ENCODE data around the gene SHC4.

Gene SHC4

DNA sequence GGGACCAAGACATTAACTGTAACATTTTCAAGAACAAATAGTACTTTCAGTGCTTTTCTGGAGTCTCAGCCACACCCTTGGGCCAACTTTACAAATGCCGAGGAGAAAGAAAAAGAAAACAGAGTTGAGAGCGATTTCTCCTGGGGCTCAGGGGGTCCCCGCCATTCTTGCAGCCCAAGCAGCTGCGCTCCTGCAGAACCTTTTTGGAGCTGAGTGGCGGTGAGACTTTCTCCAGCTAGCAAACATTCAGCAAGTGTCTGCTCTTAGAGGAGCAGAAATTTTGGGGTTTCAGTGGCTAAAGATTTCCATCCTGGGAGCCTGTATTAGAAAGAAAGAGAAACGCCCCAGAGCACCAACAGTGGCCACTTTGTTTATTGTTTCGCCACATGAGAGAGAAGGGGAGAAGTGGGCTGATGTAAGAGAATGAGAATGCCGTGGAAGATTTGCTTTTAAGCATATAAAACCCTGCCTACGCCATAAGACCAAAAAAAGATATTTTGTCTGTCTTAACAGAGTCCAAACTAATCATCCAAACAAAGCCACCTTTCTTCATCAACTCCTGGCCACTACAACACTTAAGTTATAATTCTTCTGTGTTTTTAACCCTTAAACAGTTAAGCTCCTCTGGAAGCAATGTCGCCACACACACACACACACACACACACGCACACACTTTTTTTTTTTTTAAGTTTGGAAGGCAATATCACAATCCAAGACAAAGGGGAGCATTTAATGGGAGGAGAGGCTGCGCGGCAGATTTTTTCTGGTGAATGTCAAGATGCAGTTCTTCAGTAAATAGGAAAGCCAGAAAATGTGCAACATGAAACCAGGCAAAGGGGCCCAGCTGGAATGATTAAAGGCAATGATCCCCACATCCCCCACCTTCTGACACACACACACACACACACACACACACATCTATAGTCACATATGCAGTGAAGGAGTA is 66.6 kb downstream of the SHC4 start:
- H3K4me1 Mint-ChIP-seq: no peaks in the 10 kb centered on the region
- ATAC-seq (replicated peaks) (no peak), DNase-seq (no peak)
- H3K4me3 Mint-ChIP-seq: no peak overlapping the region
- H3K9me3 Mint-ChIP-seq: no peaks in the 10 kb centered on the region
- H3K27me3 Mint-ChIP-seq: peaks cover 26 to 34% of the 10 kb centered on the region in 2 donors
- H3K36me3 Mint-ChIP-seq: no peaks in the 10 kb centered on the region
- no peak overlapping the region for H3K27ac Mint-ChIP-seq

DNA sequence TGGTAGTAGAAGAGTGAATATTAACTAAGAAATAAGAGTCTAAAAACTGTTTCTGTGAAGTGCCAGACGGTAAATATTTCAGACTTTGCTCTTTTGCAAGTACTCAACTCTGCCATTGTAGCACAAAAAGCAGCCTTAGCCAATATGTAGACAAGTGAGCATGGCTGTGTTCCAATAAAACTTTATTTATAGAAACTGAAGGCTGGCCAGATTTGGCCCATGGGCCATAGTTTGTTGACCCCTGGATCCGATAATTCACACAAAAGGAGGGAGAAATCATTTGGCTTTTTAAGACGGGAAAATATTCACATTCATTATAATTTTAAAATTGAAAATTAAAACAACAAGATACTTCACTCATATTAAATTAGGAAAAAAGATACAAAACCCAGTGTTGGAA is 70.4 kb downstream of the SHC4 start:
- DNase-seq: no peak
- Mint-ChIP-seq H3K4me1 (no peaks in the 10 kb centered on the region), H3K4me3 (no peak overlapping the region), H3K36me3 (no peaks in the 10 kb centered on the region), H3K27me3 (peaks cover 27 to 33% of the 10 kb centered on the region in 2 donors), H3K9me3 (no peaks in the 10 kb centered on the region), H3K27ac (no peak overlapping the region)
- no peak for ATAC-seq (replicated peaks)

DNA sequence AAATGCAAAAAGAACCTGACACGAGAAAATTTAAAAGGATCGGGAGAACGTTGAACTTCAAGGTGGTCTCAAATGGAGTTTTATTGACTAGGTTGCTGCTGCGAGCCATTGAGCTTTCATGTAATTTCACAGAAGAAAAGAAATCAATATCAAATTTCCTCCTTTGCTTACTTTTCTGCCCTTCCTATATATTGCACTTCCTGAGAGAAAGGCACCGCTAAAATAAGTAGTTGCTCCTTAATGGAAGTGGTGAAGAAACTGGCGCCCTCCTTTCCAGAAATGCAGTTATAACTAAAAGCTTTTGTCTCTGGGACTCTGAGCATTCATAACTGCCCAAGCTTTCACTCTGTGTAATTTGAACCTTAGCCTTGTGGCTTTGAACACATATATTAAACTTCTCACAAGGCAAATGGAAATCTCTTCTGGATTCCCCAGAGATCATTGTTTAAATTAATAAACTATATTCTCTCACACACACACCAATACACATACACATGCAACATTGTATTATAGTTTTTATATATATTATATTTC is 72.4 kb downstream of the SHC4 start:
- no peaks in the 10 kb centered on the region for H3K36me3 Mint-ChIP-seq
- H3K9me3 Mint-ChIP-seq: no peaks in the 10 kb centered on the region
- no peak for ATAC-seq (replicated peaks)
- no peak overlapping the region for H3K27ac Mint-ChIP-seq
- H3K27me3 Mint-ChIP-seq: peaks cover 14 to 22% of the 10 kb centered on the region in 2 donors
- no peaks in the 10 kb centered on the region for H3K4me1 Mint-ChIP-seq
- no peak for DNase-seq
- H3K4me3 Mint-ChIP-seq: no peak overlapping the region

DNA sequence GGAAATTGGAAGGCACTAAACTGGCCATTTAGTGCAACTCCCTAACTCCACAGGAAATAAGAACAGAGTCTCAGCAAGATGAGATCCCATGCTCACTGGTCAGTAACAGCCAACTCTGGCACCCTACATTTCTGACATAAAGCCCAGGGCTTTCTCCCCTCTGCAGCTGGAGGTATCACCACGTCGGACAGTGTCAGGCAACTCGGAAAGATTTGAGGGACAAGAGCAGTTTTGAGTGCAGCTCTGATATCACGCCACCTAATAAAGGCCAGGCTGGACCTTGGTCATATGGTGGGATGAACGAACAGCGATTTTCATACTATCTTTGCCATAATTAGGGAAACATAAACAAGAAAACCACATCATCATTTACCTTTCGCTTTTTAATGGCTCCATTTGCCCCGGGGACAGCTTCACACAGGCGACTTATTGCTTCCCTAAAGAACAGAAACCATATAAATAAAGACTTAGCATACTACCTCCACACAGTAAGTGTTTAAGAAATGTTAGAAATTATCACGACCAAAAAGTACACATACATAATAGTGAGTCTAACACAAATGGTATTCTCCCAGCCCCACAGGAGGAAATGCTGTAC is 73.2 kb downstream of the SHC4 start:
- no peak overlapping the region for H3K4me3 Mint-ChIP-seq
- peaks cover 12 to 22% of the 10 kb centered on the region in 2 donors for H3K27me3 Mint-ChIP-seq
- H3K27ac Mint-ChIP-seq: no peak overlapping the region
- no peak for ATAC-seq (replicated peaks)
- H3K4me1 Mint-ChIP-seq: no peaks in the 10 kb centered on the region
- H3K36me3 Mint-ChIP-seq: no peaks in the 10 kb centered on the region
- no peak for DNase-seq
- H3K9me3 Mint-ChIP-seq: no peaks in the 10 kb centered on the region

DNA sequence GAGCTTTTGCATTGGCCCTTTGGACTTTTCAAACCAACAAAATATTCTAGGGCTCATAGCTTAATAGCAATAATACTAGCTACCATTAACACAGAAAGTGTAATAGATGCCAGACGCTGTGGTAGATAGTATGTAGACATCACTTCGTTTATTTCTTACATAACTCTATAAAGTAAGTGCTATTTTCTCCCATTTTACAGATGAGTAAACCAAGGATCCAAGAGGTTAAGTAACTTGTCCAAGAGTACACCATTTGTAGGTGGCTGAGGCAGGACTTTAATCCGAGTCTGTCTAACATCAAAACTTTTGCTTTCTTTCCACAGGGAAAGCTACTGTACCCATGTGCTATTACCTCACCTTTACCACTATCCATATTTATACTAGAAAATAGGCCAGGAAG is 73.8 kb downstream of the SHC4 start:
- Mint-ChIP-seq H3K9me3 (no peaks in the 10 kb centered on the region), H3K27ac (no peak overlapping the region), H3K27me3 (peaks cover 13 to 20% of the 10 kb centered on the region in 2 donors), H3K36me3 (no peaks in the 10 kb centered on the region), H3K4me3 (no peak overlapping the region), H3K4me1 (no peaks in the 10 kb centered on the region)
- DNase-seq (no peak), ATAC-seq (replicated peaks) (no peak)

DNA sequence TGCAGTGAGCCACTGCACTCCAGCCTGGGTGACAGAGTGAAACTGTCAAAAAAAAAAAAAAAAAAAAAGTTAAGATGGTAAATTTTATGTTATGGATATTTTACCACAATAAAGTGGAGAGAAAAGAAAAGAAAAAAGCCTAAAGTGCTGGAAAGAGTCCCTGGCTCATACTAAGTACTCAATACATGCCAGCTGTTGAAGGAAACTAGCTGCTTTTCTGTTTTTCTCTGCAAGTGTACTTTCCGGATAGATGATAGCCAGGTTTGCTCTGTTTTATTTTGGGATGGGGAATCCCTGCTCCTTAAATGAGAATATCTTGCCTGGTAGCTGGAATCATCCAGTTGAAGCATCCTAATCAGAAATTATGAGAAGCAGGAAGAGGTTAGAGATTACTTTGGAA is 74.9 kb downstream of the SHC4 start:
- ATAC-seq (replicated peaks): no peak
- no peak overlapping the region for H3K27ac Mint-ChIP-seq
- H3K9me3 Mint-ChIP-seq: no peaks in the 10 kb centered on the region
- H3K4me1 Mint-ChIP-seq: no peaks in the 10 kb centered on the region
- no peaks in the 10 kb centered on the region for H3K36me3 Mint-ChIP-seq
- peaks cover 11 to 15% of the 10 kb centered on the region in 2 donors for H3K27me3 Mint-ChIP-seq
- DNase-seq: no peak
- H3K4me3 Mint-ChIP-seq: no peak overlapping the region

DNA sequence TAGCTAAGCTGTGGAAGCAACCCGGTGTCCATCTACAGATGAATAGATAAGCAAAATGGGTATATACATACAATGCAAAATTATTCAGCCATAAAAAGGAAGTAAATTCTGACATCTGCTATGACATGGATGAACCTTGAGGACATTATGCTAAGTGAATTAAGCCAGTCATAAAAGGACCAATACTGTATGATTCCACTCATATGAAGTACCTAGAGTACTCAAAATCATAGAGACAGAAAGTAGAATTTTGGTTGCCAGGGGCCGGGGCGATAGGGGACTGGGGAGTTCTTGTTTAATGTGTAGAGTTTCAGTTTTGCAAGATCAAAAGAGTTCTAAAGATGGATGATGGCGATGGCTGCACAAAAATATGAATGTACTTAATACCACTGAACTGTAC is 75.5 kb downstream of the SHC4 start:
- Mint-ChIP-seq H3K9me3 (no peaks in the 10 kb centered on the region), H3K27ac (no peak overlapping the region), H3K27me3 (peaks cover 11 to 14% of the 10 kb centered on the region in 2 donors), H3K36me3 (no peaks in the 10 kb centered on the region), H3K4me3 (no peak overlapping the region), H3K4me1 (no peaks in the 10 kb centered on the region)
- ATAC-seq (replicated peaks) (no peak), DNase-seq (no peak)

DNA sequence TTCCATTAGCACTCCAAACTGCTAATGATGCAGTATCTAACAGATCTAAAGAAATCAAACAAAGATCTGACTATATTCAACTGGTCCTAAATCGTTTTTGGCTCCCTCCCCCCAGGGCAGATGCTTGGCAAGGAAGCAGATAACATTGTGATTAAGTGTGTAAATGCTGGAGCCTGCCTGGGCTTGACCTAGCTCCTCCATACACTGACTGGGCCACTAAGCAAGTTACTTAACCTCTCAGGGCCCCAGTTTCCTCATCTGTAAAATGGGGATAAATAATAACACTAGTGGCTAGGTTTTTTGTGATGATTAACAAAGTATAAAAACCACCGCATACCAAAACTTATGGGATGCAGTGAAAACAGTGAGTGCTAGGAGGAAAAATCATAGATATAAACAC is 76.6 kb downstream of the SHC4 start:
- H3K36me3 Mint-ChIP-seq: no peaks in the 10 kb centered on the region
- H3K27me3 Mint-ChIP-seq: peaks cover 10 to 11% of the 10 kb centered on the region in 2 donors
- ATAC-seq (replicated peaks): no peak
- DNase-seq: no peak
- no peaks in the 10 kb centered on the region for H3K9me3 Mint-ChIP-seq
- H3K4me1 Mint-ChIP-seq: peaks cover 0 to 2% of the 10 kb centered on the region in 2 donors
- H3K4me3 Mint-ChIP-seq: no peak overlapping the region
- H3K27ac Mint-ChIP-seq: no peak overlapping the region

DNA sequence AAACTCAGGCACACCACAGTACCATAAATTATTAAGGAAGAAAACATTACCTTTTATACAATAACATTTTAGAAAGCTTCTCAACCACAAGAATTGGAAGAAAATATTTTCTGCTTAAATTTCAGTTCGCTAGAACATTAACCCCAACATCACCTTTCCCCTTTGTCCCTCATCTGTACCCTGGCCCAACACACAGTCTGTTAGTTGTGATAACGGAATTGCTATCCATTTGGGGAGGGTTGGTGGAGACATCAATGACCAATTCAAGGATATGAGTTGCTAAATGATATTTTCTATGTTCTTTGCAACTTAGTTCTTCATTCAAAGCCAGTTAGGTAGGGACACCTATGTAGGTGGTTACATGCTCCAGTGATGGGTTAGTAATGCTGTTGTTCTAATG is 80.0 kb downstream of the SHC4 start:
- Mint-ChIP-seq H3K36me3 (peaks cover 5 to 13% of the 10 kb centered on the region in 2 donors), H3K27ac (no peak overlapping the region), H3K9me3 (no peaks in the 10 kb centered on the region), H3K4me3 (no peak overlapping the region), H3K27me3 (peaks cover 10 to 11% of the 10 kb centered on the region in 2 donors), H3K4me1 (peaks cover 7 to 11% of the 10 kb centered on the region in 2 donors)
- DNase-seq (no peak), ATAC-seq (replicated peaks) (no peak)

DNA sequence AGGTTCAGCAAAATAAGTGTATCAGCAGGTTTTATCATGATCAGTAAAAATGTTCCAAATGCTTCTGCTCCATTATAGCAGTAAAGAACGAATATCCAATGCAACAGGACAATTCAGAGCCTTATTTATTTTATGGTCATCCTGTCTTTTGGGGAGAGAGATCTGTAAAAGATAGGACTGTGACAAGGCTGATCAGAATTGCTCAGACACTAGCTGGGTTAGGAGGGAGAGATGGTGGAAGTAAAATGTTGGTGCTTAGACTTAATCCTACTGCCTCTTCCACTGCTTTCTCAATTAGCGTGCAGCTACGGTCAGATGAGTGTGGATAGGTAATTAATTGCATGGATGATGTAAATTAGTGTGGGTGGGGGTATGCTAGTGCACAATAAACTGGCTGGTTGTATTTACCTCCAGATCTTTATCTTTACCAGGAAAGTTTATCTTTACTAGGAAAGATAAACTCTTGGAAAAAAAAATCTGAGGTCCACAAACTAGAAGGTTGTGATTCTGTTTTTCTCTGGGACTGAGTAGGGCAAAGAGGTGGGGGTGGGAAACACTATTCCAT is 83.6 kb downstream of the SHC4 start:
- no peak overlapping the region for H3K27ac Mint-ChIP-seq
- ATAC-seq (replicated peaks) (no peak), DNase-seq (no peak)
- H3K36me3 Mint-ChIP-seq: peaks cover 13 to 22% of the 10 kb centered on the region in 2 donors
- H3K4me1 Mint-ChIP-seq: peaks cover 17 to 20% of the 10 kb centered on the region in 2 donors
- no peaks in the 10 kb centered on the region for H3K9me3 Mint-ChIP-seq
- peak overlapping the region in 1 of 2 donors; percentile 8 for H3K4me3 Mint-ChIP-seq
- peaks cover 0 to 6% of the 10 kb centered on the region in 2 donors for H3K27me3 Mint-ChIP-seq

DNA sequence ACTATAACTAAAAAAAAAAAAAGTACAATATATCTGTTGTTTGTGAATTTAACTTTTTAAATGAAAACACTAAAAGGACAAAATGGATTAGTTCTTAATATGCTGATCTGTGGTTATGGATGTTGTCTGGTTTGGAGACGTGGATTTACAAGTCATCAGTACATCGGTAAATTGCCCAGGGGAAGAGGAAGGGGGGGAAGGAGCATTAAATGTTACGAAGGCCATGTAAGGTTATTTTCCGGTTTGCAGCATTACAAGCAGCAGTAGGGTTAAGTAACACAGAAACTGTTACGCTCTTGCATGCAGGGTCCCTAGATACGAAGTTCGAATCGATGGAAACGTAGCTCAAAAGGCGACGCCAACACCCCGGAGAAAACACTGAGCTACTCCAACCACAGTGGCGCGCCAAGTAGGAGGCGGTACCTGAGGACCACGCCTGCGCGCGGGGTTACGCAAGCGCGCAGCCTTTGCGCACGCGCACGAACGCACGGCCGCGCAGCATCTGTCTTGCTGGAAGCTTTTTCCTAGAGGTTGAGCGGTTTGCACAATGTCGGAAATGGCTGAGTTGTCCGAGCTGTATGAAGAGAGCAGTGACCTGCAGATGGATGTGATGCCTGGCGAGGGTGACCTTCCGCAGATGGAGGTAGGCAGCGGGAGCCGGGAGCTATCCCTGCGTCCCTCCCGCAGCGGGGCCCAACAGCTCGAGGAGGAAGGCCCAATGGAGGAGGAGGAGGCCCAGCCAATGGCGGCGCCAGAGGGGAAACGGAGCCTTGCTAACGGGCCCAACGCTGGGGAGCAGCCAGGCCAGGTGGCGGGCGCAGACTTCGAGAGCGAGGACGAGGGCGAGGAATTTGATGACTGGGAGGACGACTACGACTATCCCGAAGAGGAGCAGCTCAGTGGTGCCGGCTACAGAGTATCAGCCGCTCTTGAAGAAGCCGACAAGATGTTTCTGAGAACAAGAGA is 85.8 kb downstream of the SHC4 start, which contains the start of gene EID1:
Gene EID1, plus strand, starts transcription at position 505 of the 966 bp plus-strand sequence. Its CDS starts 43 bp downstream, at position 548.
- peaks cover 14% of the 10 kb centered on the region in 2 donors for H3K27me3 Mint-ChIP-seq
- peaks cover 13 to 22% of the 10 kb centered on the region in 2 donors for H3K36me3 Mint-ChIP-seq
- H3K4me3 Mint-ChIP-seq: peak within 1 kb of the TSS; percentile 99 to 100
- H3K27ac Mint-ChIP-seq: peak within 1 kb of the TSS; percentile 99
- DNase-seq (peak; percentile 92), ATAC-seq (replicated peaks) (peak; percentile 96 to 97)
- H3K9me3 Mint-ChIP-seq: no peaks in the 10 kb centered on the region
- H3K4me1 Mint-ChIP-seq: peaks cover 17 to 20% of the 10 kb centered on the region in 2 donors

DNA sequence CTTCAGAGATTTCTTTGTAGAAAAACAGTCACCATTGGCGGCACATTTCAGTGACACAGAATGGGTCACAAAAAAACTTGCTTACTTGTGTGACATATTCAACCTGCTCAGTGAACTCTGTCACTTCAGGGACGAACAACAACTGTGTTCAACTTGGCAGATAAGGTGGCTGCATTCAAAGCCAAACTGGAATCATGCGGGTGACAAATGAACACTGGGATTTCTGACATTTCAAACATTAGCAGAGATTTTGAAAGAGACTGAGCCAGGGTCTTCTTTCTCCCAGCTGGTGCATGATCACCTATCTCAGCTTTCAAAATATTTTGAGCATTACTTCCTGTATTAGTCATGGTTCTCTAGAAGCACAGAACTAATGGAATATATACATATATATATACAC is 87.7 kb downstream of the SHC4 start:
- H3K4me1 Mint-ChIP-seq: peaks cover 15 to 20% of the 10 kb centered on the region in 2 donors
- peaks cover 23% of the 10 kb centered on the region in 2 donors for H3K27me3 Mint-ChIP-seq
- ATAC-seq (replicated peaks) (no peak), DNase-seq (no peak)
- no peak overlapping the region for H3K4me3 Mint-ChIP-seq
- H3K9me3 Mint-ChIP-seq: no peaks in the 10 kb centered on the region
- H3K36me3 Mint-ChIP-seq: peaks cover 13 to 22% of the 10 kb centered on the region in 2 donors
- no peak overlapping the region for H3K27ac Mint-ChIP-seq

DNA sequence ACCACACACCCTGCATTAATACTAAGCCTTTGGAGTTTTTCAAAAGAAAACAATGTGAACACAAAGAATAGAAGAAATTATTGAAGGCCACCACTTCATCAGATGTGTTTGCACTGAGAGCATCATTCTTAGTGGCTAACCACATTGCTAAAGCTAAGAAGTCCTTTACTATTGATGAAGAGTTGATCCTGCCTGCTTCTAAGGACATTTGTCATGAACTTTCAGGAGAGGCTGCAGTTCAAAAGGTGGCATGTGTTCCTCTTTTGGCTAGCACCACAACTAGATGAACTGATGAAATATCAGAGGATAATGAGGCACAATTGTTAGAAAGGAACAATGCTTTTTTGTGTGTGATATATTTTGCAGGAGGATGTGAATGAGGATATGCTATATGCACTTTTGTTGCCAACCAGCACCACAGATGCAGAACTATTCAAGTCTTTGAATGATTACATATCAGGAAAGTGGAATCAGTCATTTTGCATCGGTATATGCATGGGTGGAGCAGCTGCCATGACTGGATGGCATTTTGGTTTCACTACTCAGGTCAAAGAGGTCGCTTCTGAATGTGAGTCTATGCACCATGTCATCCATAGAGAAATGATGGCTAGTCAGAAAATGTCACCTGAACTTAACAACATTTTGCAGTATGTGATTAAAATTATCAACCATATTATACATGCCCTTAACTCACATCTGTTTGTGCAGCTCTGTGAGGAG is 88.3 kb downstream of the SHC4 start:
- peaks cover 27 to 30% of the 10 kb centered on the region in 2 donors for H3K27me3 Mint-ChIP-seq
- H3K36me3 Mint-ChIP-seq: peaks cover 13 to 18% of the 10 kb centered on the region in 2 donors
- DNase-seq (no peak), ATAC-seq (replicated peaks) (no peak)
- no peak overlapping the region for H3K27ac Mint-ChIP-seq
- H3K4me3 Mint-ChIP-seq: no peak overlapping the region
- no peaks in the 10 kb centered on the region for H3K9me3 Mint-ChIP-seq
- H3K4me1 Mint-ChIP-seq: peaks cover 15 to 17% of the 10 kb centered on the region in 2 donors
